ENCODE data around the gene NR5A2.

Gene NR5A2

GRCh38 chr1:200036619-200037270 lies 9.2 kb downstream of the NR5A2 start:
- DNase-seq (ENCODE audit: low read depth), result no peak

DNA sequence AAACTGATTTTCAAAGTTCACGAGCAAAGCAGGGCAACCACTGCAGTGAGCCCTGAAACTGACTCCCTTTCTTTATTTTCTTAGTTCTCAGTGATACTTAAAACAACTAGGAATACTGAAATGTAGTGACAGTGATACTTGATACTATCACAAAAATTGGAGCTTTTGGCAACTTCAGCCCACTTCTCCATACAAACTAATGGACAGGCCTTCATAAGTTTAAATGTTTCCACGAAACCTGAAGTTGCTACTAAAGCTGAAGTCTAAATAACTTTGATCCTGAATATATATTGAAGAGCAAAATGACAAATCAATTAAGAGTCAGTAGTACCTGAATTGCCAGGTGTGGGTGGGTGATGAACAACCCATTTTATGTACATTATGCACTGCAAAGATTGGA lies 10.0 kb downstream of the NR5A2 start:
- no peak for DNase-seq (ENCODE audit: low read depth)

GRCh38 chr1:200037904-200038303 lies 10.4 kb downstream of the NR5A2 start:
- DNase-seq (ENCODE audit: low read depth), result no peak

DNA sequence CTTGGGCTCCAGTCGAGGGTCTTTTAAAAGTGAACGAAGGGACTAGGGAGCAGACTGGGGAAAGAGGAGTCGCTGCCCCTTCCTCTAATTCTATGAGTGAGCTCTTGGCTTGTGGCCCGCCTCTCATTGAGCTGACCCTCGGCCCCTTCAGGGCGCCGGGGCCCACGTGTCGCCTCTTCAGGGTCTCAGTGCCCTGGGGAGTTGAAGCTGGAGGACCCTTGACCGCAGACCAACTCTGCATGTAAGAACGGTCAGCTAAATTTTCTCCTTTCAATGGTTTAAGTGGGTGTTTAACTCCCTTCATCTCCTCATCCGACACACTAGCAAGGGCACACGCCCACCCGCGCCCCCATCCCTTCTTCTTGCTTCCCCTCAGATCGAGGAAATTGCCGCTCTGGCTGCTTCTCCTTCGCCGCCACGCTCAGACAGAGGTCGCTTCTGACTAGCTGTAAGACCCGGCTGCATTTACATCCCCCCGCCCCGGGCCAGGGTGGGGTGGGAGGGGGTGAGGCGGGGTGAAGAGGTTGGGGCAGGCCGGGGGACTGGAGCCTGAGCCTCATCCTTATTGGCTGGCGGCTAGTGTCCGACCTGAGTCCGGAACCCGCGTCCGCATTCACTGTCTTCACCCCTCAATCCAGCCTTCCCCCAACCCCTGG lies 10.9 kb downstream of the NR5A2 start:
- no peak for DNase-seq (ENCODE audit: low read depth)

DNA sequence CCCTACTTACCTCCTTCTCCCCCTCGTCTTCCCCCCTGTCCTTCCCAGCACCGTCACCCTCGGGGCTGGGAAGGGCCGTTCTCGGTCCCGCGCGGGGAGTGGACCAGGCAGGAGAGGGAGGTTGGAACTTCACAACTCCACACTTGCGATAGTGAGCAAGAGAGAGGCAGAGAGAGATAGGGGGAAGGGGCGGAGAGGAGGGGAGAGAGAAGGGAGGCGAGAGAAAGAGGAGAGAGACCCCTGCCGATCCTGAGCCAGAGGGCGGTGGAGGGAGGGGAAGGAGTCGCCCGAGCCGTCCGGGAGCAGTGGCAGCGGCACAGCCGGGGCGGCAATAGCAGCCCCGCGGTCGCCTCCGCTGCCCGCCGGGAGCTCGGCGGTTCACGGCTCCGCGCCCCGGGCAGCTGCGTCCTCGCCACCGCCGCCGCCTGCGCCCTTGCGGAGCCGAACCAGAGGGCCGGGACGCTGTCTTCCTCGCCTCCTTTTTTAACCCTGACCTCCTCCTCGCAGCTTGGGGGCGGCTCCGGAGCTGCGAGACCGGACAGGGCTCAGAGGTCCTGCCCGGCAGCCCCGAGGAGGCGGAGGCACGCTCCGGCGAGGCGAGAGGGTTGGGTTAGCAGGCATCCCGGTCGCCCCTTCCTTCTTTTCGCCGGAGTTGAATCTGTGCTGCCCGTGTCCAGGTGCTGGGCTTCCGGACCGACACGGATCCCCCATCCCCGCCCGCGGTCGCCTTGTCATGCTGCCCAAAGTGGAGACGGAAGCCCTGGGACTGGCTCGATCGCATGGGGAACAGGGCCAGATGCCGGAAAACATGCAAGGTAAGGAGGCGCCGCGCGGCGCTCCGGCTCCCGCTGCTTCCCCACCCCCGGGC lies 11.7 kb downstream of the NR5A2 start:
- no peak for DNase-seq (ENCODE audit: low read depth)

DNA sequence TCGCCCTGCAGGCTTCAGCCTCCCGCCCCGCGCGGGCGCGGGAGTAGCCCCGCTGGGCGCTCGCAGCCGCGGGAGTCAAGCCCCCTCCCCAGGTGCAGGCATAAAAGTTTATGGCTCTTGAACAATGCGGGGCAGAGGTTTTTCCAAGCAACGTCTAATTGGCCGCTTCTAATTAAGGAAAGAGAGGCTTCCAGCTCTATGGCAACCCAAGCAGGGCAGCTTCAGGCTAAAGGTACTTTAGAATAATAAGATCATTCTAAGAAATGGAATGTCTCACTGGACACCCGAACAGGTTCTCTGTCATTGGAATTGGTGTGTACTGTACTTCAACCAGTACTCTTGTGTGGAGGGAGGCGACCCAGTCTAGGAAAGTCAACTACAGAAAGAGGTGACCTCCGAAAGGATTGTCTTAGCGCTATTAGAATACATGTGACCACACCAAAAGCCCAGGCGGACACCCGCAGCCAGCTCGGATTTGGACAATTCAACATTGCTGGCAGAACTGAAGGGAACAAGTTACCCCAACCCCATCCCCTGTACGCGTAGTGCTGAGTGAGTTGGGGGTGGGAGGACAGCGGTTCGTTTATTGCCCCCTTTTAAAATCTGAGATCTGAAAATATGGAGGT lies 12.5 kb downstream of the NR5A2 start:
- DNase-seq (ENCODE audit: low read depth), result no peak

DNA sequence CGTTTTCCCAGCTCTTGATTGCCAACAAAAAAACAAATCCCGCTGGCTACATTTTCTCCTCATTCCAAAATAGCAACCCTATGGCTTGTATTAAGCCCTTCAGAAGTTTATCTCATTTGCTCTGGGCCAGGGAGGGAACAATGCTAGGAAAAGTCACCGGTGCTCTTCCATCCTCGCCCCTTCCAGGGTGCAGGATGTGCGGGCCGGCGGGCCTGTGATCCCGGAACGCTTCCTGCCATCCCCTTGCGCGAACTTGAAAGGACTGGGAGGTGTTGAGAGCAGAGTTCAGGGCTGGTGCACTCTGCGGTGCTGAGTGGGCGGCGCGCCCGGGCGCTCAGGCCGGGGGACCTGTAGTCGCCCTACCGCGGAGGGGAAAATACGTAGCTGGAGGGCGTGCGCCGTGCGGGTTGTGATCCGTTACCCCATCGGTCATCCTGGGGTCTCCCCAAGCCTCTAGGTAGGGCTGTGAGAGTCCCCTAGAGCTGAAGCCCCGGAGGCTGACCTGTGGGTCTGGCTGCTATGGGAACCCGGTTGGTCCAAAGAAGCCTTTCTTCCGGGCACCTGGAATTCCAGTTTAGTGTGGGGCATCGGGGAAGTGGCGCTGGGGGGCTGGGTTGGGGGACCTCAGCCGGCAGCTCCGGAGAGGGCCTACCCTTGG lies 13.1 kb downstream of the NR5A2 start:
- DNase-seq (ENCODE audit: low read depth), result no peak

DNA sequence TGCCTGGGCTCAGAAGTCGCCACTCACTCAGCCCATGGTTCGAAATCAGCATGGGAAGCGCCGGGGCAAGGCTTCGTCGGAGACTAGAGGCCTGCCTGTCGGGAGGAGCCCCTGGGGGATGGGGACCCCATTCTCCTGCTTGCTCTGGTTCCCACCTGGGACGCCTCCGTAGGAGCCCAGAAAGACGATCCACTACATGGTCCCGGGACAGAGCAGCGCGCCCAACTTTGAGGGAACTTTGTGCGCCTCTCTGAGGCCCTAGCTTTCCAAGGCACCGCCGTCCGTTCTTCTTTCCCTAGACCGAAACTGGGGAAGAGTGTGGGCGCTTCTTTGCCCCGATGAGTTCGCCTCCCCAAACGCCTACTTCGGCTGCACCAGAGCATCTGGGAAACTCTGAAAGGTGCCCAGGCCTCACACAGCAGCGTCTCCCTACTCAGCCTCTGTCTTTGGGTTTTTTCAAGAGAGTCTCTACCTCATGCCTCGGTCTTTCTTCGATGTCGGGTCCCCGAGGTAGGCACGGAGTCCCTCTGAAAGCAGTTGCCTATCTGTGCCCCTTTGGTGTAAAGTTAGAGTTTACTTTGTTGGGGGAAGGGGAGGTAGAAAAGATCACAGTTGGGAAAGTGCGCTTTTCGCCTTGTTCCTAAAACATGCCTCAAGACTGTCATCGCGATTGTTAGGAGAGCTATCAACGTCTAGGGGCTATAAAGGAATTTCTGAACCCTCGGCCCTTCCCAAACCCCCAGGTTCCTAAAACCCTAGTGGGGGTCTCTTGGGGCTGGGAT lies 14.0 kb downstream of the NR5A2 start:
- no peak for DNase-seq (ENCODE audit: low read depth)

DNA sequence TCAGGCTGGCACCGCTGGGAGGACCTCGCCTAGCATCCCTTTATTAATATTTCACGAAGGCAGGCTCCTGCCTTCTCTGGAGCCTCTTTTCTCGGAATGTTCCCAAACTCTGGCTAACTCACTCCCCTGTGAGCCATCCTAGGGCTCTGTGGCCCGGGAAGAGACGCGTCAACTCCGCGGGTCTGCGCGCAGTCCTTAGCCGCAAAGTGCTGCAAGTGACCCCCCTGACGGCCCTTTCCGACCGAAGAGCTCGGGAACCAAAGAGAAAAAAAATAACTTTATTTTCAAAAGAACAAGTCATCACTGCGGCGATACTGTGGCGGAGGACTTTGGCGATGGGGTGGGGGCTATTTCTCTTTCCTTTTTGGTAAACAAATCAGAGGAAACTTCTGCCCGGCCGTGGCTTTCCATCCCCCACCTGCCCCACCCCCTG lies 14.6 kb downstream of the NR5A2 start:
- no peak for DNase-seq (ENCODE audit: low read depth)

GRCh38 chr1:200042552-200043335 lies 15.2 kb downstream of the NR5A2 start:
- no peak for DNase-seq (ENCODE audit: low read depth)

DNA sequence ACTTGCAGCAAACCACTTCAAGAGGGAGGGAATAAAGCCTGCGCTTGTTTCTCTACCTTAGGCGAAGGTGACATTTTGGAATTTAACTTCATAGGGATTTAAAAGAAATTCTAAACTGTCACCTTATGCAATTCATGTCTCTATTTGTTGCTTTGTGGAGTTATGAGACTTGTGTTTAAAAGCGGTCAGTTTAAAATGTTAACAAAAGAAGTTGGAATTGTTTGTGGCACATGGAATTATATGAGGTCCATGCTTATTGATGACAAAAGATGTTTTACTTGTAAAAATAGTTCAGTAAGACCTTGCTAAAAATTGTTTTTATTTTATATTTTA lies 15.8 kb downstream of the NR5A2 start:
- no peak for DNase-seq (ENCODE audit: low read depth)

DNA sequence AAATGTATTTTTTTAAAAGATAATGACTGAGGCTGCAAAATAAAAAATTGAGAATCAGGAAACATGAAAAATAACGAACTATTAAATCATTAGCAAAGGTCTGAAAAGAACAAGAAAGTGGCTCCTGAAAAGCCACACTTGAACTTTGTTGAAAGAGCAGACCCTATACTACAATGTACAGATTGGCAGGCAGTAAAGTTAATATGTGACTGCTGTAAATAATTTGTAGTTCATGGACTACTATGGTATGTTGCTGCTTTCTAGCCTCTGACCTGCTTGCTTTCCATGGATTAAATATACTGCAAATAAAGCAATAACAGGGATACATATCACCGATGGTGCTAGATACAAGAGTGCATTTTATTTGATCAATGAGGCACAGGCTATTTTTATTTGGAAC lies 18.6 kb downstream of the NR5A2 start:
- no peak for DNase-seq (ENCODE audit: low read depth)

GRCh38 chr1:200048244-200048643 lies 20.7 kb downstream of the NR5A2 start:
- no peak for DNase-seq (ENCODE audit: low read depth)

DNA sequence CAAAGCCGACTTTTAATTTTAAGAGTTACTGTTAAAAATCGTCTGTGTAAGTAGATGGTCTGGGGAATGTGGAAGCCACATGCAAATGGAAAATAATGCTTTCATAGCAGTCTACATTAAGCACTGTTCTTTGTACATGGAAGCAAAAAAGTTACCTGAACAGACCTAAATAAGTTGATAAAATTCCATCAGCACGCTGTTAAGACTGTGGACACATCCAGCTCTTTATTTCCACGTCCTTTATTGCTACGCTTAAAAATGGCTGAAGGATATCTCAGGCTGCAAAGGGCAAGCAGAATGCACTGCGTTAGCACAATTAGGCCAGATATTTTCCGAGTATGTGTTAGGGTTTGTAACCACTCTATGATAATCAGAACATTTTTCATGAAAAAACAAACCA lies 22.3 kb downstream of the NR5A2 start:
- no peak for DNase-seq (ENCODE audit: low read depth)

DNA sequence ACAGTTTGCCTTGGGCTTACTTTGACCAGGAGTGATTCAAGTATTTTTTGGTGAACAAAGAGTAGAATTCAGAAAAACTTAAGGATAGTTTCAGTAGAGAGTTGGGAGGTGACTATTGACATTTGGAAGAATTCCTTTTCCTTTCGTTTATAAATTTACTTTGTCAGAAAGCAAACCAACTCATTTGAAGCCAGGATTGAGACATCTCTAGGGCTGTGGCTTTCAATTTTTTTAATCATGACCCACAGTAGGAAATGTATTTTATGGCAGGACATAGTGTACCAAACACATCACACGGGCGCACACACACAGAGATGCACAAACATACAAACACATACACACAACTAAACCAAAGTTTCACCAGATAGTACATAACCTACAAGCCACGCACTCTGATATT lies 24.1 kb downstream of the NR5A2 start:
- DNase-seq (ENCODE audit: low read depth), result no peak

- no peak for DNase-seq (ENCODE audit: low read depth)
Observed at GRCh38 chr1:200053091-200053490, 25.6 kb downstream of the NR5A2 start.

GRCh38 chr1:200053646-200054045 lies 26.1 kb downstream of the NR5A2 start:
- no peak for DNase-seq (ENCODE audit: low read depth)

- DNase-seq (ENCODE audit: low read depth), result no peak
Observed at GRCh38 chr1:200058341-200058740, 30.8 kb downstream of the NR5A2 start.

GRCh38 chr1:200062143-200062542 lies 34.6 kb downstream of the NR5A2 start:
- DNase-seq (ENCODE audit: low read depth), result no peak

DNA sequence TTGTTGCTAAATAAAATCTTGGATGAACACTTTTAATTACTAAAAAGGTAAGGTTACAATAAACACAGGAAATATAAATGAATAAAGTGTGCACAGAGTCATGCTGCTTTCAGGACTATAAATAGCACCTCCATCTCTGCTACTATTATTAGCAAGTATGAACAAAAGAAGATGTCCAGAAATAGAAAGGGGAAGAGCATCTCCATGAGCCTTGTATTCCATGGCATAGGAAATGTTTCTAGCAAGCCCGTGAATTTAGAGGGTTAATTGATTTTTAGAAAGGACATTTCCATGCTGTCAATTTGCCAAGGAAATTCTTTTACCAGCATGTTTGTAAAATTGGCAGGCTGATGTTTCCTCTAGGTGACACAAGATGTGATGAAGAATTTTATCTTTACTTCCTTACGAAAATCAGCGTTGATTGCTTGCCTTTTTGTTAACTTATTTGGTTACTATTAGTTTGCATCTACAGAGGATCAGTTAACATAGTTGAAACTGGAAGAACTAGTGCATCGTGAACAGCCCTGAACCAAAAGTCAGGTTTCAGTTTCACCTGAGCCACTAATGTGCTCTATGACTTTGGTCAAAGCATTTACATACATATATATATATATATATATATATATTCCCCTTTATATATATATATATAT lies 45.3 kb downstream of the NR5A2 start:
- no peak for DNase-seq (ENCODE audit: low read depth)
